ENCODE measurements around the gene CAMTA2.

Gene CAMTA2

GRCh38 chr17:4969551-4970173, 17.8 kb downstream of the CAMTA2 start:
- Histone ChIP-seq H3K27ac (ENCODE audit: low read length) (no peak overlapping the region), H3K36me3 (replicated peaks; ENCODE audit: insufficient read depth, low read length) (no peaks in the 10 kb centered on the region), H3K4me2 (ENCODE audit: low read depth, low read length) (no peak overlapping the region), H3K9me2 (replicated peaks; ENCODE audit: insufficient read depth, low read length) (no peaks in the 10 kb centered on the region), H2AFZ (ENCODE audit: low read length) (no peak overlapping the region), H3F3A (ENCODE audit: insufficient read depth, low read length) (peaks cover 12% of the 10 kb centered on the region; the same call in 1 of the 2 replicates), H3K27me3 (replicated peaks; ENCODE audit: insufficient read depth, low read length) (no peaks in the 10 kb centered on the region), H3K4me1 (ENCODE audit: low read length) (peaks cover 12% of the 10 kb centered on the region; the same call in 1 of the 2 replicates), H3K79me2 (ENCODE audit: low read length) (peaks cover 25% of the 10 kb centered on the region), H3K4me3 (ENCODE audit: low read length) (no peak overlapping the region), H4K20me1 (ENCODE audit: insufficient read depth, low read length) (no peaks in the 10 kb centered on the region), H3K9me3 (replicated peaks; ENCODE audit: insufficient read depth, low read length) (no peaks in the 10 kb centered on the region), H3K9ac (ENCODE audit: low read length) (no peak overlapping the region)
- TF ChIP-seq EZH2 (optimal IDR thresholded peaks at IDR 0.05; ENCODE audit: low read depth, low read length) = no peak
- DNase-seq = no peak

GRCh38 chr17:4969047-4969550, 18.4 kb downstream of the CAMTA2 start:
- no peak overlapping the region for H3K9ac ChIP-seq (ENCODE audit: low read length)
- H3K4me3 ChIP-seq (ENCODE audit: low read length) = no peak overlapping the region
- DNase-seq = no peak
- peak overlapping the region; percentile 96; the same call in 1 of the 2 replicates for H3K4me2 ChIP-seq (ENCODE audit: low read depth, low read length)
- H3F3A ChIP-seq (ENCODE audit: insufficient read depth, low read length) = peaks cover 12% of the 10 kb centered on the region; the same call in 1 of the 2 replicates
- H3K9me2 ChIP-seq (replicated peaks; ENCODE audit: insufficient read depth, low read length) = no peaks in the 10 kb centered on the region
- H3K27me3 ChIP-seq (replicated peaks; ENCODE audit: insufficient read depth, low read length) = no peaks in the 10 kb centered on the region
- peaks cover 25% of the 10 kb centered on the region for H3K79me2 ChIP-seq (ENCODE audit: low read length)
- H3K27ac ChIP-seq (ENCODE audit: low read length) = no peak overlapping the region
- no peaks in the 10 kb centered on the region for H3K36me3 ChIP-seq (replicated peaks; ENCODE audit: insufficient read depth, low read length)
- peaks cover 12% of the 10 kb centered on the region; the same call in 1 of the 2 replicates for H3K4me1 ChIP-seq (ENCODE audit: low read length)
- TF ChIP-seq, protein P1, sequence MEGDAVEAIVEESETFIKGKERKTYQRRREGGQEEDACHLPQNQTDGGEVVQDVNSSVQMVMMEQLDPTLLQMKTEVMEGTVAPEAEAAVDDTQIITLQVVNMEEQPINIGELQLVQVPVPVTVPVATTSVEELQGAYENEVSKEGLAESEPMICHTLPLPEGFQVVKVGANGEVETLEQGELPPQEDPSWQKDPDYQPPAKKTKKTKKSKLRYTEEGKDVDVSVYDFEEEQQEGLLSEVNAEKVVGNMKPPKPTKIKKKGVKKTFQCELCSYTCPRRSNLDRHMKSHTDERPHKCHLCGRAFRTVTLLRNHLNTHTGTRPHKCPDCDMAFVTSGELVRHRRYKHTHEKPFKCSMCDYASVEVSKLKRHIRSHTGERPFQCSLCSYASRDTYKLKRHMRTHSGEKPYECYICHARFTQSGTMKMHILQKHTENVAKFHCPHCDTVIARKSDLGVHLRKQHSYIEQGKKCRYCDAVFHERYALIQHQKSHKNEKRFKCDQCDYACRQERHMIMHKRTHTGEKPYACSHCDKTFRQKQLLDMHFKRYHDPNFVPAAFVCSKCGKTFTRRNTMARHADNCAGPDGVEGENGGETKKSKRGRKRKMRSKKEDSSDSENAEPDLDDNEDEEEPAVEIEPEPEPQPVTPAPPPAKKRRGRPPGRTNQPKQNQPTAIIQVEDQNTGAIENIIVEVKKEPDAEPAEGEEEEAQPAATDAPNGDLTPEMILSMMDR (IDR thresholded peaks at IDR 0.05; ENCODE audit: low read length) = no peak
- TF ChIP-seq EZH2phosphoT487 (IDR thresholded peaks at IDR 0.05; ENCODE audit: low read length) (no peak), EZH2 (optimal IDR thresholded peaks at IDR 0.05; ENCODE audit: low read depth, low read length) (no peak)
- no peak overlapping the region for H2AFZ ChIP-seq (ENCODE audit: low read length)
- H3K9me3 ChIP-seq (replicated peaks; ENCODE audit: insufficient read depth, low read length) = no peaks in the 10 kb centered on the region
- H4K20me1 ChIP-seq (ENCODE audit: insufficient read depth, low read length) = no peaks in the 10 kb centered on the region

DNA sequence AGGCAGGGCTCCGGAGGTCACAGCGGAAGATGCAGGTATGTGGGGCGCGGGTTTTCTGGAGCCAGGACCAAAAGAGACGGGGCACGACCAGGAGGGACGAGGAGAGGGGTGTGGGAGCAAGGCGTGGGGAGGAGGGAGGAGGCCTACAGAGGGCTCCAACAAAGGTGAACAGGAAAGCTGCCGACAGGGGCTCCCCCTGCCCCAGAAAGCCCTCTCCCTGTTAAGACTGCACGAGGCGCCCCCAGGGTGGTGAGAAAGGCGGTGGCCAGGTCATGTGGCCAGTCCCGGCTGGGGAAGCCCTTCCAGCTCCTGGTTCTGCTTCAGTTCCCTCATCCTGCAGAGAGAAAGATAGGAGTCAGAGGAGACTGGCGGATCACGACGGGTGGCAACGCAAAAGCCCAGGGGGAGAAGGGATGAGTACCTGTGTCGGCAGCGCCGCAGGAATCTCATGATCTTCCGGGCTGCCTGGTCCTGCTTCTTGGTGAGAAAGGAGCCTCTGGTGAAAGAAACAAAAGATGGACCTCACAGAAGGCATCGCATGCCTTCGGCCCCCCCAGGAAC, 18.9 kb downstream of the CAMTA2 start:
- TF ChIP-seq EZH2phosphoT487 (IDR thresholded peaks at IDR 0.05; ENCODE audit: low read length) (no peak), EZH2 (optimal IDR thresholded peaks at IDR 0.05; ENCODE audit: low read depth, low read length) (no peak)
- TF ChIP-seq, protein P1 (IDR thresholded peaks at IDR 0.05; ENCODE audit: low read length) = no peak
- H3K9me3 ChIP-seq (replicated peaks; ENCODE audit: insufficient read depth, low read length) = no peaks in the 10 kb centered on the region
- H3F3A ChIP-seq (ENCODE audit: insufficient read depth, low read length) = peaks cover 12% of the 10 kb centered on the region; the same call in 1 of the 2 replicates
- H2AFZ ChIP-seq (ENCODE audit: low read length) = peak overlapping the region; percentile 76; the same call in 1 of the 2 replicates
- no peaks in the 10 kb centered on the region for H4K20me1 ChIP-seq (ENCODE audit: insufficient read depth, low read length)
- no peaks in the 10 kb centered on the region for H3K36me3 ChIP-seq (replicated peaks; ENCODE audit: insufficient read depth, low read length)
- peak overlapping the region; percentile 84 for H3K4me3 ChIP-seq (ENCODE audit: low read length)
- peak overlapping the region; percentile 96 for H3K4me2 ChIP-seq (ENCODE audit: low read depth, low read length)
- H3K4me1 ChIP-seq (ENCODE audit: low read length) = peaks cover 12% of the 10 kb centered on the region; the same call in 1 of the 2 replicates
- peak overlapping the region; percentile 86; the same call in 1 of the 2 replicates for H3K9ac ChIP-seq (ENCODE audit: low read length)
- H3K9me2 ChIP-seq (replicated peaks; ENCODE audit: insufficient read depth, low read length) = no peaks in the 10 kb centered on the region
- no peak for DNase-seq
- peaks cover 25% of the 10 kb centered on the region for H3K79me2 ChIP-seq (ENCODE audit: low read length)
- H3K27ac ChIP-seq (ENCODE audit: low read length) = no peak overlapping the region
- no peaks in the 10 kb centered on the region for H3K27me3 ChIP-seq (replicated peaks; ENCODE audit: insufficient read depth, low read length)
